Right atrium auricular region (tissue), 2 donors: ENCODE results near the gene SNRPE. TPM values are rescaled to one million over a fixed set of nuclear protein-coding genes. Genes with fewer than 3 reads are reported as not detected.

Experiments
- DNase-seq: peaks from one replicate; pipeline ENCODE4 v3.0.0-alpha.2; 2019; ENCODE audit warnings: low spot score
- H3K27ac ChIP-seq, 2 donors: fragments of 200-600 bp; sonication (generic); 1 replicate in 1 of 2; 2 replicates in 1 of 2; pipeline ENCODE4 v1.5.1; 2016 to 2019
- H3K27me3 ChIP-seq, 2 donors: fragments of 200-600 bp; sonication (generic); one replicate each; pipeline versions ENCODE4 v1.5.1 to v1.6.0; 2017 to 2019
- H3K36me3 ChIP-seq: fragments of 200-600 bp; sonication (generic); one replicate; pipeline ENCODE4 v1.5.1; 2016
- H3K4me1 ChIP-seq, 2 donors: fragments of 200-600 bp; sonication (generic); one replicate each; pipeline versions ENCODE4 v1.5.1 to v1.6.0; 2017 to 2019
- H3K4me3 ChIP-seq, 2 donors: fragments of 200-600 bp; sonication (generic); 1 replicate in 1 of 2; 2 replicates in 1 of 2; pipeline ENCODE4 v1.5.1; 2017 to 2019; ENCODE audit warnings: mild to moderate bottlenecking in 1 of 2, moderate library complexity in 1 of 2
- H3K9me3 ChIP-seq, 2 donors: fragments of 200-600 bp; sonication (generic); one replicate each; pipeline ENCODE4 v1.5.1; 2019
- total RNA-seq, 2 donors: library from RNA; depleted of rRNA; stranded (reverse); fragments of >200 nt; gene quantifications; one replicate each; pipeline ENCODE4 v1.1.0, GENCODE V29; 2016
- TF ChIP-seq, protein P1 (sequence below), 2 donors: fragments of 200-600 bp; sonication (generic); IDR thresholded peaks; one replicate each; pipeline ENCODE4 v1.5.1; 2019; ENCODE audit warnings: antibody characterized with exemption in 2 of 2

The SNRPE gene
- total RNA-seq, 2 donors from 2014 or later = 23.4 to 31.0 TPM

DNA sequence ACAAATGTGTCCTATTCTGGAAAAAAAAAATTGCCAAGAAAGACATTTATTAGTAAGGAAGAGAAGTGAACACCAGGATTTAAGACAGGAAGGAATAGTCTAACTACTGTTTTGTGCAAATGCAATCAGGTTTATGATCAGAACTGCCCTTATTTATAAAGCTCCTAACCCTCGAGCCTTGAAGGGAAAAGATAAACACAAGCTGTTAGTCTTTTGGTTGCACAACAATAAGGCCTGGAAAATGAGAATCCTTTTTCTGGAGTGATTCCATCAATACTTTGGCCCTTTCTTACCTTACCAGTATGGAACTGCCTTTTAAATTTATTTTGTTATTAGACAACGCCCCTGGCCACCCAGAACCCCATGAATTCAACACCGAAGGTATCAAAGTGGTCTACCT lies 52.9 kb downstream of the SNRPE start:
- TF ChIP-seq, protein P1, sequence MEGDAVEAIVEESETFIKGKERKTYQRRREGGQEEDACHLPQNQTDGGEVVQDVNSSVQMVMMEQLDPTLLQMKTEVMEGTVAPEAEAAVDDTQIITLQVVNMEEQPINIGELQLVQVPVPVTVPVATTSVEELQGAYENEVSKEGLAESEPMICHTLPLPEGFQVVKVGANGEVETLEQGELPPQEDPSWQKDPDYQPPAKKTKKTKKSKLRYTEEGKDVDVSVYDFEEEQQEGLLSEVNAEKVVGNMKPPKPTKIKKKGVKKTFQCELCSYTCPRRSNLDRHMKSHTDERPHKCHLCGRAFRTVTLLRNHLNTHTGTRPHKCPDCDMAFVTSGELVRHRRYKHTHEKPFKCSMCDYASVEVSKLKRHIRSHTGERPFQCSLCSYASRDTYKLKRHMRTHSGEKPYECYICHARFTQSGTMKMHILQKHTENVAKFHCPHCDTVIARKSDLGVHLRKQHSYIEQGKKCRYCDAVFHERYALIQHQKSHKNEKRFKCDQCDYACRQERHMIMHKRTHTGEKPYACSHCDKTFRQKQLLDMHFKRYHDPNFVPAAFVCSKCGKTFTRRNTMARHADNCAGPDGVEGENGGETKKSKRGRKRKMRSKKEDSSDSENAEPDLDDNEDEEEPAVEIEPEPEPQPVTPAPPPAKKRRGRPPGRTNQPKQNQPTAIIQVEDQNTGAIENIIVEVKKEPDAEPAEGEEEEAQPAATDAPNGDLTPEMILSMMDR (IDR thresholded peaks at IDR 0.05) = no peak
- H3K27me3 ChIP-seq = no peaks in the 10 kb centered on the region
- no peak overlapping the region for H3K4me3 ChIP-seq
- no peaks in the 10 kb centered on the region for H3K9me3 ChIP-seq
- H3K27ac ChIP-seq = no peak overlapping the region
- H3K4me1 ChIP-seq = no peaks in the 10 kb centered on the region
- DNase-seq = no peak
- no peaks in the 10 kb centered on the region for H3K36me3 ChIP-seq

DNA sequence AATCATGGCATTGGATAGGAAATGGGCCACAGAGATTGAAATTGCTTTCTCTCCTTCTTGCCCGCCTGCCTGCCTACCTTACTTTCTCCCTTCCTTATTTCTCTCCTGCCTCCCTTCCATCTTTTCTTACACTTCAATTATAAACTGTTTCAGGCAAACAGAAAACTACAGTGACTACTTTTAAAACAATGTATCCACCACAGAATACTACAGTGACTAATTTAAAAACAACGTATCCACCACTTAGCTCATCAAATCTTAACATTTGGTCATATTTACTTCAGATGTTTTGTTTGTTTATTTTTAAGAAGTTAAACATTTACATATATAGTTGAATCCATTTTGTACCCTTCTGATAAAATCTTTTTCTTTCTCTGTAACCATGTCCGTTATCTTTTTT lies 54.4 kb downstream of the SNRPE start:
- Histone ChIP-seq H3K27ac (no peak overlapping the region), H3K4me1 (no peaks in the 10 kb centered on the region), H3K36me3 (no peaks in the 10 kb centered on the region), H3K27me3 (no peaks in the 10 kb centered on the region), H3K9me3 (no peaks in the 10 kb centered on the region), H3K4me3 (no peak overlapping the region)
- no peak for DNase-seq
- TF ChIP-seq, protein P1 (IDR thresholded peaks at IDR 0.05) = no peak

DNA sequence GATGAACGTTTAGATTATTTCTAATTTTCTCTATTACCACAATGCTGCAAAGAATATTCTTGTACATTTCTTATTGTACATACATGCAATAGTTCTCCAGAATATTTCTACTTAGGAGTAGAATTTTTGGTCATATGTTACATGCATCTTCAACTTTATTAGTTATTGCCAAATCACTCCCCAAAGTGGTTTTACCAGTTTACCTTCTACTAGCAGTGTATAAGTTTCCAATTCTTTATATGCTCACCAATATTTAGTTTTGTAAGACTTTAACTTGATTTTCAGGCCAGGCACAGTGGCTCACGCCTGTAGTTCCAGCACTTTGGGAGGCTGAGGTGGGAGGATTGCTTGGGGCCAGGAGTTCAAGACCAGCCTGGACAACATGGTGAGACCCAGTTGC lies 55.4 kb downstream of the SNRPE start:
- TF ChIP-seq, protein P1 (IDR thresholded peaks at IDR 0.05) = no peak
- no peaks in the 10 kb centered on the region for H3K27me3 ChIP-seq
- no peaks in the 10 kb centered on the region for H3K4me1 ChIP-seq
- H3K9me3 ChIP-seq = no peaks in the 10 kb centered on the region
- no peak overlapping the region for H3K27ac ChIP-seq
- H3K4me3 ChIP-seq = no peak overlapping the region
- DNase-seq = no peak
- no peaks in the 10 kb centered on the region for H3K36me3 ChIP-seq

Other genes starting within 250 kb of the SNRPE start
- gene ATP2B4, start 234.8 kb upstream of the SNRPE start, total RNA-seq = 100 to 1,000 TPM in 1 of 2 donors, 10 to 100 TPM in 1; 86.1 to 171 TPM
- gene LAX1, start 96.4 kb upstream of the SNRPE start, total RNA-seq = not detected
- gene ZBED6, start 66.0 kb upstream of the SNRPE start, total RNA-seq = 10 to 100 TPM in 1 of 2 donors, 1 to 10 TPM in 1; 8.6 to 13.4 TPM
- gene ZC3H11A, start 66.0 kb upstream of the SNRPE start, total RNA-seq = 10 to 100 TPM; 53.1 to 56.0 TPM
- 1 to 10 TPM; 7.9 to 8.6 TPM for gene SOX13, start 211.5 kb downstream of the SNRPE start, total RNA-seq